ENCODE data around the gene CAPRIN1.
"Not testable (repeated sequence)": the region's sequence is repeated elsewhere in the genome, so short reads cannot be mapped to it uniquely, and the experiment has no call there.

The CAPRIN1 gene

DNA sequence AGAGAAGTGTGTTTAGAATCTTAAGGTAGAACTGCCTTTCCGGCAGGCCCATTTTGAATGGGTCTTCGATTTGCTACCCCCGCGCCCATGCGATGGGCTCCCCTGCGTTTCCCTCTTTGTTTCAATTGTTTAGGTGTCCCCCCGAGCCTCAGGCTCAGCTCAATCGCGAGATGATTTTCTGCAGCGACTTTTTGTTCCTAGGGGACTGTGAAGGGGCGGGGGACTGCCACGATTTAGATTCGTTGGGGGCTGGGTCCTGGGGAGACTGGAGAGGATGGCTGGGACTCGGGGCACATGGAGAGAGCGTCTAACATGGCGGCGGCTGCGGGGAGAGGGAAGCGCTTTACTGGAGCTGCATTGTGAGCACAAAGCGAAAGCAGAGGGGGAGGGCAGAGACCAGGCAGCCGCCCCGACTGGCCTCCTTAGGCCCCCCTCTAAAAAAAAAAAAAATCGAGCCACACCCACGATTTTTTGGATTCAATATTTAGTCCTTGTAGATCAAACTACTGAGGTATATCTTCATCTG lies 1.7 kb downstream of the CAPRIN1 start:
- H3K27ac ChIP-seq (replicated peaks), result peak overlapping the region; percentile 100
- peak overlapping the region; percentile 84 for H3K4me3 ChIP-seq (replicated peaks; ENCODE audit: insufficient read depth, low read length)
- H3K27me3 ChIP-seq (ENCODE audit: insufficient read depth, poor library complexity, severe bottlenecking), result no peaks in the 10 kb centered on the region
- peak in 1 of 2 experiments; percentile 83 for DNase-seq (ENCODE audit: low read depth in 1 of 2, low spot score in 1 of 2)
- TF ChIP-seq POLR2AphosphoS5 (IDR thresholded peaks at IDR 0.05; ENCODE audit: low read depth), result peak; percentile 76
- TF ChIP-seq, protein P1, sequence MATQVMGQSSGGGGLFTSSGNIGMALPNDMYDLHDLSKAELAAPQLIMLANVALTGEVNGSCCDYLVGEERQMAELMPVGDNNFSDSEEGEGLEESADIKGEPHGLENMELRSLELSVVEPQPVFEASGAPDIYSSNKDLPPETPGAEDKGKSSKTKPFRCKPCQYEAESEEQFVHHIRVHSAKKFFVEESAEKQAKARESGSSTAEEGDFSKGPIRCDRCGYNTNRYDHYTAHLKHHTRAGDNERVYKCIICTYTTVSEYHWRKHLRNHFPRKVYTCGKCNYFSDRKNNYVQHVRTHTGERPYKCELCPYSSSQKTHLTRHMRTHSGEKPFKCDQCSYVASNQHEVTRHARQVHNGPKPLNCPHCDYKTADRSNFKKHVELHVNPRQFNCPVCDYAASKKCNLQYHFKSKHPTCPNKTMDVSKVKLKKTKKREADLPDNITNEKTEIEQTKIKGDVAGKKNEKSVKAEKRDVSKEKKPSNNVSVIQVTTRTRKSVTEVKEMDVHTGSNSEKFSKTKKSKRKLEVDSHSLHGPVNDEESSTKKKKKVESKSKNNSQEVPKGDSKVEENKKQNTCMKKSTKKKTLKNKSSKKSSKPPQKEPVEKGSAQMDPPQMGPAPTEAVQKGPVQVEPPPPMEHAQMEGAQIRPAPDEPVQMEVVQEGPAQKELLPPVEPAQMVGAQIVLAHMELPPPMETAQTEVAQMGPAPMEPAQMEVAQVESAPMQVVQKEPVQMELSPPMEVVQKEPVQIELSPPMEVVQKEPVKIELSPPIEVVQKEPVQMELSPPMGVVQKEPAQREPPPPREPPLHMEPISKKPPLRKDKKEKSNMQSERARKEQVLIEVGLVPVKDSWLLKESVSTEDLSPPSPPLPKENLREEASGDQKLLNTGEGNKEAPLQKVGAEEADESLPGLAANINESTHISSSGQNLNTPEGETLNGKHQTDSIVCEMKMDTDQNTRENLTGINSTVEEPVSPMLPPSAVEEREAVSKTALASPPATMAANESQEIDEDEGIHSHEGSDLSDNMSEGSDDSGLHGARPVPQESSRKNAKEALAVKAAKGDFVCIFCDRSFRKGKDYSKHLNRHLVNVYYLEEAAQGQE (IDR thresholded peaks at IDR 0.05; ENCODE audit: insufficient replicate concordance, low read depth), result peak; percentile 32
- TF ChIP-seq SPI1 (IDR thresholded peaks at IDR 0.05; ENCODE audit: borderline replicate concordance, low read depth), result no peak

DNA sequence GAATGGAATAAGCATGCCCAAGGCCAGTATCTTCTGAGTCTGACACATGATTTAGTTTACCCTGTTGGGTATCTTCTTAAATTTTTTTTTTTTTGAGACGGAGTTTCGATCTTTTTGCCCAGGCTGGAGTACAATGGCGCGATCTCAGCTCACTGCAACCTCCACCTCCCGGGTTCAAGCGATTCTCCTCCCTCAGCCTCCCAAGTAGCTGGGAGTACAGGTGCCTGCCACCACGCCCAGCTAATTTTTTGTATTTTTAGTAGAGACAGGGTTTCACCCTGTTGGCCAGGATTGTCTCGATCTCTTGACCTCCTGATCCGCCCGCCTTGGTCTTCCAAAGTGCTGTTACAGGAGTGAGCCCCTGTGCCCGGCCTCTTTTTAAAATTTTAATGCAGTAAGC lies 2.8 kb downstream of the CAPRIN1 start:
- not testable (repeated sequence) for DNase-seq (ENCODE audit: low read depth in 1 of 2, low spot score in 1 of 2); H3K27me3 ChIP-seq (ENCODE audit: insufficient read depth, poor library complexity, severe bottlenecking); H3K27ac ChIP-seq (replicated peaks)
- H3K4me3 ChIP-seq (replicated peaks; ENCODE audit: insufficient read depth, low read length), result peak overlapping the region; percentile 84

- Histone ChIP-seq H3K4me3 (replicated peaks; ENCODE audit: insufficient read depth, low read length) (peak overlapping the region; percentile 84), H3K27me3 (ENCODE audit: insufficient read depth, poor library complexity, severe bottlenecking) (no peaks in the 10 kb centered on the region), H3K27ac (replicated peaks) (no peak overlapping the region)
- no peak for TF ChIP-seq CTCF (IDR thresholded peaks at IDR 0.05; ENCODE audit: insufficient read depth, low read length)
- TF ChIP-seq, protein P1 (IDR thresholded peaks at IDR 0.05; ENCODE audit: insufficient replicate concordance, low read depth), result no peak
- no peak for TF ChIP-seq POLR2AphosphoS5 (IDR thresholded peaks at IDR 0.05; ENCODE audit: low read depth)
- no peak for TF ChIP-seq SPI1 (IDR thresholded peaks at IDR 0.05; ENCODE audit: borderline replicate concordance, low read depth)
- no peak for TF ChIP-seq GABPA (IDR thresholded peaks at IDR 0.05; ENCODE audit: low read depth)
- no peak for DNase-seq (ENCODE audit: low read depth in 1 of 2, low spot score in 1 of 2)
Observed at GRCh38 chr11:34055218-34056000, 3.9 kb downstream of the CAPRIN1 start.

- no peak for DNase-seq (ENCODE audit: low read depth in 1 of 2, low spot score in 1 of 2)
- Histone ChIP-seq H3K27ac (replicated peaks) (0 out of 2 replicates have a peak overlapping the region, but pooled peaks have one; percentile 7), H3K4me3 (replicated peaks; ENCODE audit: insufficient read depth, low read length) (no peak overlapping the region), H3K27me3 (ENCODE audit: insufficient read depth, poor library complexity, severe bottlenecking) (no peaks in the 10 kb centered on the region)
- TF ChIP-seq POLR2AphosphoS5 (IDR thresholded peaks at IDR 0.05; ENCODE audit: low read depth) (no peak), SPI1 (IDR thresholded peaks at IDR 0.05; ENCODE audit: borderline replicate concordance, low read depth) (no peak), CTCF (IDR thresholded peaks at IDR 0.05; ENCODE audit: insufficient read depth, low read length) (no peak), GABPA (IDR thresholded peaks at IDR 0.05; ENCODE audit: low read depth) (no peak)
- TF ChIP-seq, protein P1 (IDR thresholded peaks at IDR 0.05; ENCODE audit: insufficient replicate concordance, low read depth), result no peak
Observed at GRCh38 chr11:34056672-34057071, 5.1 kb downstream of the CAPRIN1 start.

All from HL-60 (cell line).